Breast epithelium (tissue), 4 donors: ENCODE data around the gene VKORC1. TPM values are rescaled to one million over a fixed set of nuclear protein-coding genes. Genes with fewer than 3 reads are reported as not detected.

ENCODE experiments used
- DNase-seq, 2 donors: peaks; one replicate each; pipeline ENCODE4 v3.0.0-alpha.2; 2019; ENCODE audit warnings: low spot score in 2 of 2
- H3K27ac ChIP-seq, 2 donors: fragments of 200-600 bp; sonication (generic) in 1 of 2; one replicate each; pipeline ENCODE4 v1.5.1; 2016 to 2019; ENCODE audit warnings: mild to moderate bottlenecking in 1 of 2
- H3K27me3 ChIP-seq, 2 donors: fragments of 200-600 bp; sonication (generic) in 1 of 2; one replicate each; pipeline versions ENCODE4 v1.5.1 to v1.6.0; 2017 to 2019; ENCODE audit warnings: control low read depth in 1 of 2, mild to moderate bottlenecking in 1 of 2
- H3K36me3 ChIP-seq: fragments of 200-600 bp; one replicate; pipeline ENCODE4 v1.5.1; 2019
- H3K4me1 ChIP-seq, 2 donors: fragments of 200-600 bp; sonication (generic); one replicate each; pipeline ENCODE4 v1.5.1; 2016 to 2019; ENCODE audit warnings: control low read depth in 1 of 2
- H3K4me3 ChIP-seq, 3 donors: fragments of 200-600 bp; sonication (generic); 1 replicate in 2 of 3; 2 replicates in 1 of 3; pipeline ENCODE4 v1.5.1; 2016 to 2019; ENCODE audit warnings: mild to moderate bottlenecking in 3 of 3, moderate library complexity in 2 of 3
- H3K9me3 ChIP-seq, 2 donors: fragments of 200-600 bp; sonication (generic) in 1 of 2; one replicate each; pipeline ENCODE4 v1.5.1; 2016 to 2019; ENCODE audit warnings: control low read depth in 1 of 2
- POLR2A ChIP-seq: fragments of 450-650 bp; IDR thresholded peaks from one replicate; pipeline ENCODE4 v1.6.1; 2016; ENCODE audit warnings: antibody characterized with exemption, mild to moderate bottlenecking, moderate library complexity
- POLR2AphosphoS5 ChIP-seq, 3 donors: sonication (generic); formaldehyde crosslinking; IDR thresholded peaks; one replicate each; pipeline ENCODE4 v1.6.1; 2017; ENCODE audit warnings: antibody characterized with exemption in 3 of 3
- intact Hi-C: fragments of 100-400 bp; cut with DNase I; formaldehyde crosslinking; loops from one replicate; pipeline ENCODE4 v1.15.1; 2023; ENCODE audit warnings: low total_unique reads
- total RNA-seq, 3 donors: library from RNA; depleted of rRNA; stranded (reverse); fragments of >200 nt; gene quantifications; one replicate each; pipeline ENCODE4 v1.1.0, GENCODE V29; 2016
- TF ChIP-seq, protein P1 (sequence below), 3 donors: fragments of 450-650 bp; IDR thresholded peaks; one replicate each; pipeline ENCODE4 v1.5.1; 2016 to 2017; ENCODE audit warnings: antibody characterized with exemption in 3 of 3, mild to moderate bottlenecking in 3 of 3, moderate library complexity in 3 of 3

Gene VKORC1
- total RNA-seq, 3 donors from 2014 or later = 82.6 to 143 (median 86.3) TPM

DNA sequence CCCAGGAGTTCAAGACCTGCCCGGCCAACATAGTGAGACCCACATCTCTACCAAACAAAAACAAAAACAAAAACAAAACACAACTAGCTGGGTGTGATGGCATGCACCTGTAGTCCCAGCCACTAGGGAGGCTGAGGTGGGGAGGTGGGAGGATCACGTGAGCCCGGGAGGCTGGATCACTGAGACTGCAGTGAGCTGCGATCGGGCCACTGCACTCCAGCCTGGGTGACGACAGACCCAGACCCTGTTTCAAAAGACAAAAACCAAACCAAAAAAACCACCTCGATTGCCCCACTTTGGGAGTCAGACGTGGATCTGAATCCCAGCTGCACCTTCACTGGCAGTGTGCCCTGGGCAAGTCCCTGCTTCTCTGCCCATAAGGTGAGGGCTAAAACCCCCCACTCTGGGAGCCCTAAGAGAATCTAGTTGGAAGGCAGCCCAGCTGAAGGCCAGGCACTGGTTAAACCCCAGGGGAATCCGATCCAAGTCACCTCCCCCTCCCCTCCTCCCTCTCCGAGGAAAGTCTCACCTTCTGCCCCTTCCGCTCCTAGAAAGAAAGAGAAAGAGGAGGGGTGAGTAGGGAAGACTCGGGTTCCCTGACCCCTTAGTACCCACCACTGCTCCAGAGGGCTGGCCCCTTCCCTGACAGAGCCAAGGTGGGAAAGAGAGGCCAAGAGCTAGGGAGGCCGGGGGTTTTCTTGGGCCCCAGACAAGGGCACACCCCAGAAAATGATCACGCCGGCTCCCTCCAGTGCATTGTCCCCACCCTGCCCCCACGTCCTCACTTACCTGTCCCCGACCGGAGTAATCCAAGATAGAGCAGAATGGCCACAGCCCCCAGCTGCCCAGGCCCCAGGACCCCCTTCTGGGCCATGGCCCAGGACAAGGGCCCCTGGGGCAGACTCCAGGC is 40.3 kb upstream of the VKORC1 start:
- peak overlapping the region; percentile 95 for H3K27ac ChIP-seq
- intact Hi-C loops = no loop called here
- no peaks in the 10 kb centered on the region for H3K27me3 ChIP-seq
- H3K4me1 ChIP-seq = peaks cover 4 to 45% of the 10 kb centered on the region in 2 donors
- no peaks in the 10 kb centered on the region for H3K36me3 ChIP-seq
- TF ChIP-seq, protein P1, sequence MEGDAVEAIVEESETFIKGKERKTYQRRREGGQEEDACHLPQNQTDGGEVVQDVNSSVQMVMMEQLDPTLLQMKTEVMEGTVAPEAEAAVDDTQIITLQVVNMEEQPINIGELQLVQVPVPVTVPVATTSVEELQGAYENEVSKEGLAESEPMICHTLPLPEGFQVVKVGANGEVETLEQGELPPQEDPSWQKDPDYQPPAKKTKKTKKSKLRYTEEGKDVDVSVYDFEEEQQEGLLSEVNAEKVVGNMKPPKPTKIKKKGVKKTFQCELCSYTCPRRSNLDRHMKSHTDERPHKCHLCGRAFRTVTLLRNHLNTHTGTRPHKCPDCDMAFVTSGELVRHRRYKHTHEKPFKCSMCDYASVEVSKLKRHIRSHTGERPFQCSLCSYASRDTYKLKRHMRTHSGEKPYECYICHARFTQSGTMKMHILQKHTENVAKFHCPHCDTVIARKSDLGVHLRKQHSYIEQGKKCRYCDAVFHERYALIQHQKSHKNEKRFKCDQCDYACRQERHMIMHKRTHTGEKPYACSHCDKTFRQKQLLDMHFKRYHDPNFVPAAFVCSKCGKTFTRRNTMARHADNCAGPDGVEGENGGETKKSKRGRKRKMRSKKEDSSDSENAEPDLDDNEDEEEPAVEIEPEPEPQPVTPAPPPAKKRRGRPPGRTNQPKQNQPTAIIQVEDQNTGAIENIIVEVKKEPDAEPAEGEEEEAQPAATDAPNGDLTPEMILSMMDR (IDR thresholded peaks at IDR 0.05) = peak; percentile 22 to 69 (median 53)
- no peak for TF ChIP-seq POLR2A
- peak in 1 of 3 donors; percentile 49 for TF ChIP-seq POLR2AphosphoS5 (IDR thresholded peaks at IDR 0.05)
- DNase-seq = peak in 1 of 2 donors; percentile 70
- peak overlapping the region in 2 of 3 donors; percentile 68 to 73 for H3K4me3 ChIP-seq
- H3K9me3 ChIP-seq = no peaks in the 10 kb centered on the region

DNA sequence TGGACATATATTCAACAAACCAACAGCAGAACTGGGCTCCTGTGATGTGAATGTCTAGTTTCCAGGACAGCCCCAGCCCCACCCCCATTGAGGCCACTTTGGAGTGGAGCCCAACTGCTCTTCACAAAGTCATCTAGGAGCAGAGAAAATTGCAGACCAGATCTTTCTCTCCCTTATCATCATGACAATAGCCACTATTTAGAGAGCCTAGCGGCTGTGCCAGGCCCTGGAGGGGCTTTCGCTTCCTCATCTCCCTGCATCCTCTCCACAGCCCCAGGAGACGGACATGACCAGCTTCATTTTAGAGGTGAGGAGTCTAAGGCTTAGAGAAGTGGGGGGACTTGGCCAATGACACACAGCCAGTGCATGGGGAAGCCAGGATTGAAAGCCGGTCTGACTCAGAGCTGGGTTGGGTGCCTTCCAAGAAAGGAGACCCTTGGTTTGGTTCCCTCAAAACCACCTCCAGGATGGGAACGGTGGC is 39.5 kb upstream of the VKORC1 start:
- intact Hi-C loops = no loop called here
- peaks cover 4 to 48% of the 10 kb centered on the region in 2 donors for H3K4me1 ChIP-seq
- H3K36me3 ChIP-seq = no peaks in the 10 kb centered on the region
- no peaks in the 10 kb centered on the region for H3K27me3 ChIP-seq
- no peaks in the 10 kb centered on the region for H3K9me3 ChIP-seq
- no peak for DNase-seq
- peak overlapping the region in 2 of 3 donors; percentile 68 to 73 for H3K4me3 ChIP-seq
- H3K27ac ChIP-seq = peak overlapping the region; percentile 95
- TF ChIP-seq, protein P1 (IDR thresholded peaks at IDR 0.05) = no peak
- no peak for TF ChIP-seq POLR2A

DNA sequence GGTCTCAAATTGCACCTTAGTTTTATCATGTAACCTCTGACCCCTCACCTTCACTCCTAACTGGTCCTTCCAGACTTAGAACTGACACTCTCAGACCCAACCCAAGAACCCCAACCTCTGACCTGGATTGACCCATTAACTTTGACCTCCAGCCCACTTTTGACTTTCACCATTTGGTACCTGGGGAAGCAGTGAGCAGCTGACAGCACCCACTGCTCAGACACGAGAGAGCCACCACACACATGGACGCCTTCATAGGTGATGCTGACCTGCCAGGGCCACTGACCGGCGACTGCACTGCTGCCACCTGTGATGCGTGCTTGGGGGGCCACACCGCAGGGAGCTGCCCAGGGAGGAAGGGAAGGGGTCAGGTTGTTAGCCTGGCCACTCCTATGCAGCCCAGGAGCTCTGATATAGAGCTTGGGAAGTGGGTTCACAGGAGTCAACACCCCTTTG is 38.5 kb upstream of the VKORC1 start:
- TF ChIP-seq, protein P1 (IDR thresholded peaks at IDR 0.05) = no peak
- no peak for DNase-seq
- intact Hi-C loops = no loop called here
- Histone ChIP-seq H3K4me1 (peaks cover 4 to 50% of the 10 kb centered on the region in 2 donors), H3K27me3 (no peaks in the 10 kb centered on the region), H3K36me3 (no peaks in the 10 kb centered on the region), H3K27ac (peak overlapping the region; percentile 95), H3K4me3 (peak overlapping the region in 1 of 3 donors; percentile 68), H3K9me3 (no peaks in the 10 kb centered on the region)

DNA sequence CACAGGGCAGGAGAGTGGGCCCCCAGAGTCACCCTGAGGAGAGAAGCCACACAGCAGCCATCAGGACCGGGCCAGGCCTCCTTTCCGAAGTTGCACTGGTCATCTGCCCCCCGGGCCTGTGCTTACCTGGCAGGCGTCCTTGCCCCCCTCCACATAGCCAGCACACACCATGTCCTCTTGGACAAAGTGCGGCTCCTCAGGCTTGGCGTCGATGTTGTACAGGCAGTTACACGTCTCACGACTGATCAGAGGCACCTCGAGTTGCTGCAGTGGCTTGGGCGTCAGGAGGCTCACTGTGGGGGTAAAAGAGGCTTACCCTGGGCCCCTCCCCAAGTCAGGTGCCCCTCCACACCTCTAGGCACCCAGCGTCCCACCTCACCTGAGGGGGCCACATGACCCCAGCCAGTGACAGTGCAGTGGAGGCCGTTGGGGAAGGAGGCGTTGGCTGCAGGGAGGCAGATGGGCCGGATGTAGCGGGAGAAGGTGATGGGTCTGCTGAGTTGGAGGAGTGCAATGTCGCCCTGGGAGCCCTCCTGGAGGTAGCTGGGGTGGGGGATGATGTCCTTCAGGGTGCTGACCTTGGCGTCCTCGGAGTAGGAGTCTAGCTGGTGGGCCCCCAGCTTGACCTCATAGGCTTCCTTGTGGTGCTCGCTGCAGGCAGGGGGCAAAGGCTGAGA is 37.8 kb upstream of the VKORC1 start:
- Histone ChIP-seq H3K4me1 (peaks cover 4 to 54% of the 10 kb centered on the region in 2 donors), H3K9me3 (no peaks in the 10 kb centered on the region), H3K27ac (peak overlapping the region; percentile 95), H3K4me3 (no peak overlapping the region), H3K27me3 (no peaks in the 10 kb centered on the region), H3K36me3 (no peaks in the 10 kb centered on the region)
- TF ChIP-seq POLR2A (no peak), POLR2AphosphoS5 (IDR thresholded peaks at IDR 0.05) (no peak)
- TF ChIP-seq, protein P1 (IDR thresholded peaks at IDR 0.05) = no peak
- intact Hi-C loops = no loop called here
- no peak for DNase-seq

DNA sequence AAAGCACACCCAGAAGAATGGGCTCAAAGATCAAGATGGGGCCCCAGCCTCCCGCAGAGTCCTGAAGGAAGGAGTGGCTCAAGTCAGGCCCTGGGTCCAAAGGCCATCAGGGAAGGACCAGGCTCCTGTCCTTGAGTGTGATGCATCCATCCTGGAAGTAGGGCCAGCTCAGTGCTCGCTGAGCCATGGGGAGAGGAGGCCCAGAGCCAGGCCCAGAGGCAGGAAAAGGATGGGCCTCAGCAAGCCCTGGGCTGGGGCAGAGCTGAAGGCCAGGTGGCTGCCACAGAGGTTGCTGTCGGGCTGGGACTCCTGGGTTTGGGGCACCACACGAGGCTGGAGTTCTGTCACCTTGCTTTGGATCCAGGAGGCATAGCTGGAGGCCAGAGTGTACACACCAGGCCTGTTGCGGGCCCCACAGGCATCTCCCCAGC is 37.3 kb upstream of the VKORC1 start:
- Histone ChIP-seq H3K27ac (peak overlapping the region; percentile 95), H3K9me3 (no peaks in the 10 kb centered on the region), H3K4me3 (no peak overlapping the region), H3K36me3 (no peaks in the 10 kb centered on the region), H3K27me3 (no peaks in the 10 kb centered on the region), H3K4me1 (peaks cover 4 to 58% of the 10 kb centered on the region in 2 donors)
- TF ChIP-seq, protein P1 (IDR thresholded peaks at IDR 0.05) = no peak
- TF ChIP-seq POLR2AphosphoS5 (IDR thresholded peaks at IDR 0.05) (no peak), POLR2A (no peak)
- no peak for DNase-seq
- intact Hi-C loops = no loop called here
